ENCODE results near the gene SYT11. TPM values are rescaled to one million over a fixed set of nuclear protein-coding genes. Genes with fewer than 3 reads are reported as not detected.

Gene SYT11
- 1 to 10 TPM in 3 of 4 donors, under 1 TPM in 1; 0.87 to 5.3 (median 2.7) TPM for total RNA-seq

DNA sequence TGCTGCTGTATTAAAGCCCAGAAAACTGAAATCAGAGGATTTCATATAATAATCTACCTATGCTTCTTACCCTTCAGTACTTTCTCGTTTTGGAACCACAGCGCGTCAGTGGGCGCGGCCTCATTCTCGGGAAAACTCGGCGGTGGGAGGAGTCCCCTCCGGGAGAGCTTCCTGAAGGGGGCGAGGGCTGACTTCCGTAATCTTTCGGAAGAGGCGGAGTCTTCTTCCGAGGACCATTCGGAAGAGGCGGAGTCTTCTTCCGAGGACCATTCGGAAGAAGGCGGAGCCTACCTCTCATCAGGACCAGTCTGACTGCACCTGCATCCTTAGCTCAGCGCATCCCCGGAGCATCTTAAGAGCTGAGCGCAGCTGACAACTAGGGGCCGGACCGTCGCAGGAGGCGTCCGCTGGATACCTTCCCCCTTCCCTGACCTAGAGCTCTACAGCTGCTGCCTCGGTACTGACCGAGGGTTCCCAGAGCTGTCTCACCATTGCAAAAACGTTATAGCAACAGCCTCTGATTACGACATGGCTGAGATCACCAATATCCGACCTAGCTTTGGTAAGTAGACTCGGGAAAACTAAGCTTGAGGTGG, at the start of gene SYT11:
Gene SYT11 (plus strand): TSS at position 334 of the 596 bp plus-strand sequence. CDS start 195 bp downstream, at position 529.
- TF ChIP-seq POLR2A (IDR thresholded peaks at IDR 0.05) = no peak
- TF ChIP-seq, protein P1, sequence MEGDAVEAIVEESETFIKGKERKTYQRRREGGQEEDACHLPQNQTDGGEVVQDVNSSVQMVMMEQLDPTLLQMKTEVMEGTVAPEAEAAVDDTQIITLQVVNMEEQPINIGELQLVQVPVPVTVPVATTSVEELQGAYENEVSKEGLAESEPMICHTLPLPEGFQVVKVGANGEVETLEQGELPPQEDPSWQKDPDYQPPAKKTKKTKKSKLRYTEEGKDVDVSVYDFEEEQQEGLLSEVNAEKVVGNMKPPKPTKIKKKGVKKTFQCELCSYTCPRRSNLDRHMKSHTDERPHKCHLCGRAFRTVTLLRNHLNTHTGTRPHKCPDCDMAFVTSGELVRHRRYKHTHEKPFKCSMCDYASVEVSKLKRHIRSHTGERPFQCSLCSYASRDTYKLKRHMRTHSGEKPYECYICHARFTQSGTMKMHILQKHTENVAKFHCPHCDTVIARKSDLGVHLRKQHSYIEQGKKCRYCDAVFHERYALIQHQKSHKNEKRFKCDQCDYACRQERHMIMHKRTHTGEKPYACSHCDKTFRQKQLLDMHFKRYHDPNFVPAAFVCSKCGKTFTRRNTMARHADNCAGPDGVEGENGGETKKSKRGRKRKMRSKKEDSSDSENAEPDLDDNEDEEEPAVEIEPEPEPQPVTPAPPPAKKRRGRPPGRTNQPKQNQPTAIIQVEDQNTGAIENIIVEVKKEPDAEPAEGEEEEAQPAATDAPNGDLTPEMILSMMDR (IDR thresholded peaks at IDR 0.05) = peak in 1 of 6 experiments; percentile 8
- peak; percentile 53 for DNase-seq
- intact Hi-C loops (cut with DNase I) = no loop called here
- H3K9me3 ChIP-seq = no peaks in the 10 kb centered on the region
- H3K36me3 ChIP-seq = peaks cover 0 to 12% (median 5%) of the 10 kb centered on the region in 3 donors
- peak within 1 kb of the TSS; percentile 28 to 65 (median 49) for H3K4me3 ChIP-seq
- H3K27ac ChIP-seq = peak within 1 kb of the TSS; percentile 74 to 92 (median 89)
- WGBS, 2 donors = 0% methylated on average over 4 to 6 of the region's 33 CpGs
- peaks cover 0 to 9% (median 0%) of the 10 kb centered on the region in 4 donors for H3K27me3 ChIP-seq
- H3K4me1 ChIP-seq = peaks cover 9 to 45% (median 14%) of the 10 kb centered on the region in 3 donors

DNA sequence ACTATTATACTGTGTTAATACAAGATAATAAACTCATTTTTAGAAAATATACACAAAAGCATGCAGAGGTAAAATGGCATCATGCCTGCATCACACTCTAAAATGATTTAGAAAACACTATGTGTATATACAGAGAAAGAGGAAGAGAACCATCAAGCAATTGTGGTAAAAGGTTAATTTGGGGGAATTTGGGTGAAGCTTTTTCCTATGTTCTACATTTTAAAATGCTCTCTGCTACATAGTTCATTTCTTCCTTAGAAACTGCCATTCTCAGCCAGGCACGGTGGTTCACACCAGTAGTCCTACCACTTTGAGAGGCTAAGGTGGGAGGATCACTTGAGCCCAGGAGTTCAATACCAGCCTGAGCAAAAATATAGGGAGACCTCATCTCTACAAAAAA, 46.5 kb upstream of the SYT11 start:
- intact Hi-C loops (cut with DNase I) = no loop called here
- 88 to 100% methylated on average over 1 of the region's 1 CpG for WGBS, 2 donors
- DNase-seq = no peak
- TF ChIP-seq, protein P1 (IDR thresholded peaks at IDR 0.05) = no peak
- no peak for TF ChIP-seq POLR2A (IDR thresholded peaks at IDR 0.05)
- Histone ChIP-seq H3K27ac (no peak overlapping the region), H3K4me1 (no peaks in the 10 kb centered on the region), H3K9me3 (no peaks in the 10 kb centered on the region), H3K36me3 (peaks cover 3 to 90% (median 4%) of the 10 kb centered on the region in 3 donors), H3K4me3 (no peak overlapping the region), H3K27me3 (no peaks in the 10 kb centered on the region)

GRCh38 chr1:155813672-155814071, 45.7 kb upstream of the SYT11 start:
- Histone ChIP-seq H3K27me3 (no peaks in the 10 kb centered on the region), H3K4me3 (no peak overlapping the region), H3K9me3 (no peaks in the 10 kb centered on the region), H3K4me1 (no peaks in the 10 kb centered on the region), H3K27ac (no peak overlapping the region), H3K36me3 (peaks cover 3 to 90% (median 4%) of the 10 kb centered on the region in 3 donors)
- no peak for DNase-seq
- intact Hi-C loops (cut with DNase I) = no loop called here
- 94 to 97% methylated on average over 3 of the region's 3 CpGs for WGBS, 2 donors
- TF ChIP-seq POLR2A (IDR thresholded peaks at IDR 0.05) = no peak
- TF ChIP-seq, protein P1 (IDR thresholded peaks at IDR 0.05) = no peak

- intact Hi-C loops (cut with DNase I) = no loop called here
- Histone ChIP-seq H3K36me3 (peaks cover 10 to 99% (median 19%) of the 10 kb centered on the region in 3 donors), H3K4me1 (no peaks in the 10 kb centered on the region), H3K27ac (no peak overlapping the region), H3K9me3 (no peaks in the 10 kb centered on the region), H3K27me3 (no peaks in the 10 kb centered on the region), H3K4me3 (no peak overlapping the region)
- TF ChIP-seq POLR2A (IDR thresholded peaks at IDR 0.05) = no peak
- TF ChIP-seq, protein P1 (IDR thresholded peaks at IDR 0.05) = no peak
- WGBS, 2 donors = 92 to 100% methylated on average over 1 of the region's 1 CpG
- DNase-seq = no peak
These were observed 43.0 kb upstream of the SYT11 start for GRCh38 chr1:155816351-155816750.

GRCh38 chr1:155827450-155827849, 31.9 kb upstream of the SYT11 start:
- Histone ChIP-seq H3K4me3 (no peak overlapping the region), H3K4me1 (no peaks in the 10 kb centered on the region), H3K27ac (no peak overlapping the region), H3K27me3 (no peaks in the 10 kb centered on the region), H3K36me3 (peaks cover 0 to 62% (median 0%) of the 10 kb centered on the region in 3 donors), H3K9me3 (no peaks in the 10 kb centered on the region)
- intact Hi-C loops (cut with DNase I) = no loop called here
- TF ChIP-seq, protein P1 (IDR thresholded peaks at IDR 0.05) = no peak
- TF ChIP-seq POLR2A (IDR thresholded peaks at IDR 0.05) = no peak
- WGBS, 2 donors = 72 to 77% methylated on average over 4 of the region's 4 CpGs
- no peak for DNase-seq
